Testis (tissue), 2 donors: ENCODE results near the gene PXMP4.

Experiments
- POLR2A ChIP-seq: fragments of 450-650 bp; IDR thresholded peaks from one replicate; pipeline ENCODE4 v1.6.1; 2017; ENCODE audit warnings: antibody characterized with exemption, mild to moderate bottlenecking, moderate library complexity
- TF ChIP-seq, protein P1 (sequence below), 3 experiments: fragments of 450-650 bp in 2 of 3; fragments of 200-600 bp in 1 of 3; sonication (generic) in 1 of 3; IDR thresholded peaks; one replicate each; pipeline ENCODE4 v1.5.1; 2016 to 2019; ENCODE audit warnings: antibody characterized with exemption in 3 of 3, mild to moderate bottlenecking in 2 of 3, moderate library complexity in 1 of 3

DNA sequence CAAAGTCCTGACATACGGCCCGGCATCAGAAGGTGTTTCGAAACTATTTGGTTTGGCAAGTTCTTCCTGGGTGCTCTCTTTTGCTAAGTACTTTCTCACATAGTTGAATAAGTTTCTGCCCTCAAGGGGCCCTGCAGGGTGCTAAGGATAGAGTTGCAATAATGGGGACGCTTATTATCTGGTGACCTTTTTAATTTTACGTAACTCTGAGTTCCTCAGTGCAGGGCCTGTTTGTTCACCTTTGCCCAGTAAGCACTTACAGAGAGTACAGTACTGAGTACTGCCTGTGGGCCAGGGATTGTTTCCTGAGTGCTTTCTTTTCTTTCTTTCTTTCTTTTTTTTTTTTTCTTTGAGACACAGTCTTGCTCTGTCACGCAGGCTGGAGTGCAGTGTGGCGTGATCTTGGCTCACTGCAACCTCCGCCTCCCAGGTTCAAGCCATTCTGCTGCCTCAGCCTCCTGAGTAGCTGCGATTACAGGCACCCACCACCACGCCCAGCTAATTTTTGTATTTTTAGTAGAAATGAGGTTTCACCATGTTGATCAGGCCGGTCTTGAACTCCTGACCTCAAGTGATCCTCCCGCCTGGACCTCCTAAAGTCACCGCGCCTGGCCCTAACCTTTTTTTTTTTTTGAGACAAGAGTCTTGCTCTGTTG, 4.5 kb upstream of the PXMP4 start:
- TF ChIP-seq, protein P1, sequence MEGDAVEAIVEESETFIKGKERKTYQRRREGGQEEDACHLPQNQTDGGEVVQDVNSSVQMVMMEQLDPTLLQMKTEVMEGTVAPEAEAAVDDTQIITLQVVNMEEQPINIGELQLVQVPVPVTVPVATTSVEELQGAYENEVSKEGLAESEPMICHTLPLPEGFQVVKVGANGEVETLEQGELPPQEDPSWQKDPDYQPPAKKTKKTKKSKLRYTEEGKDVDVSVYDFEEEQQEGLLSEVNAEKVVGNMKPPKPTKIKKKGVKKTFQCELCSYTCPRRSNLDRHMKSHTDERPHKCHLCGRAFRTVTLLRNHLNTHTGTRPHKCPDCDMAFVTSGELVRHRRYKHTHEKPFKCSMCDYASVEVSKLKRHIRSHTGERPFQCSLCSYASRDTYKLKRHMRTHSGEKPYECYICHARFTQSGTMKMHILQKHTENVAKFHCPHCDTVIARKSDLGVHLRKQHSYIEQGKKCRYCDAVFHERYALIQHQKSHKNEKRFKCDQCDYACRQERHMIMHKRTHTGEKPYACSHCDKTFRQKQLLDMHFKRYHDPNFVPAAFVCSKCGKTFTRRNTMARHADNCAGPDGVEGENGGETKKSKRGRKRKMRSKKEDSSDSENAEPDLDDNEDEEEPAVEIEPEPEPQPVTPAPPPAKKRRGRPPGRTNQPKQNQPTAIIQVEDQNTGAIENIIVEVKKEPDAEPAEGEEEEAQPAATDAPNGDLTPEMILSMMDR (IDR thresholded peaks at IDR 0.05), result no peak
- TF ChIP-seq POLR2A, result no peak
